Cardiac muscle cell (in vitro differentiated cells and primary cell): ENCODE results near the gene LRRC8C. TPM values are rescaled to one million over a fixed set of nuclear protein-coding genes. Genes with fewer than 3 reads are reported as not detected.
A peak's percentile ranks its signal among the peaks of the same experiment; 100 is the strongest.

Source experiments
- DNase-seq, 2 donors: peaks; one replicate each; pipeline versions ENCODE4 v3.0.0 to v3.0.0-alpha.2; 2010 to 2017; ENCODE audit warnings: low read depth in 1 of 2, low spot score in 1 of 2
- H3K27ac ChIP-seq: fragments of 200-600 bp; sonication (generic); 2 replicates; pipeline ENCODE4 v1.5.1; 2016
- H3K27me3 ChIP-seq: fragments of 200-600 bp; sonication (generic); 2 replicates; pipeline ENCODE4 v1.6.0; 2016; ENCODE audit warnings: control low read depth
- H3K36me3 ChIP-seq: fragments of 200-600 bp; sonication (generic); 2 replicates; pipeline ENCODE4 v1.5.1; 2016; ENCODE audit warnings: control low read depth
- H3K4me1 ChIP-seq: fragments of 200-600 bp; sonication (generic); 2 replicates; pipeline ENCODE4 v1.8.1; 2017; ENCODE audit warnings: low read depth, mild to moderate bottlenecking, mixed run types
- H3K4me3 ChIP-seq: fragments of 200-600 bp; sonication (generic); 2 replicates; pipeline ENCODE4 v1.5.1; 2016; ENCODE audit warnings: mild to moderate bottlenecking
- H3K9me3 ChIP-seq: fragments of 200-600 bp; sonication (generic); 2 replicates; pipeline ENCODE4 v1.5.1; 2017; ENCODE audit warnings: low read depth, mild to moderate bottlenecking, control low read depth
- polyA plus RNA-seq: library from polyadenylated mRNA; unstranded; fragments of >200 nt; fragmentation: Nextera tagmentation; extraction: Ambion mirVana; gene quantifications from 2 replicates; pipeline ENCODE4 v1.2.1, GENCODE V29; 2016
- total RNA-seq: library from RNA; depleted of rRNA; stranded (reverse); fragments of >200 nt; gene quantifications from 2 replicates; pipeline ENCODE4 v1.2.3, GENCODE V29; 2016
- TF ChIP-seq, protein P1 (sequence below): IDR thresholded peaks from 2 replicates; pipeline ENCODE4 v1.5.1; 2012; ENCODE audit warnings: low read depth, mild to moderate bottlenecking, low read length

The LRRC8C gene
- total and polyA plus RNA-seq, 2 experiments from 2014 or later: 2.3 to 4.3 TPM

DNA sequence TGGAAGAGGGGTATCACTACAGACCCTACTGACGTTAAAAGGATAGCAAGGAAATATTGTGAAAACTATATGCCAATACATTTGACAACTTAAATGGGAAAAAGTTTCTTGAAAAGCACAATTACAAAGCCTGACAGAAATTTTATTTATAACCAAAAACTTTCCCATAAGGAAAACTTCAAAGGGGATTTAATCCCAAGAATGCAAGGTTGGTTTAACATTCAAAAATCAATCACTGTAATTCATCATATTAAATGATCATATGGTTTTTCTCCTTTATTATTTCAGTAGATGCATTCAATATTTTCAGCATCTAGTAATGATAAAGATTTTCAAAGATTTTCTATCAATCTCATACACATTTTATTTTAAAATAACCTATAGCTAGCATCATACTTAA is 13.3 kb downstream of the LRRC8C start:
- Histone ChIP-seq H3K4me1 (peaks cover 9% of the 10 kb centered on the region), H3K27me3 (no peaks in the 10 kb centered on the region), H3K9me3 (no peaks in the 10 kb centered on the region), H3K36me3 (no peaks in the 10 kb centered on the region), H3K27ac (no peak overlapping the region), H3K4me3 (no peak overlapping the region)
- DNase-seq: no peak
- TF ChIP-seq, protein P1, sequence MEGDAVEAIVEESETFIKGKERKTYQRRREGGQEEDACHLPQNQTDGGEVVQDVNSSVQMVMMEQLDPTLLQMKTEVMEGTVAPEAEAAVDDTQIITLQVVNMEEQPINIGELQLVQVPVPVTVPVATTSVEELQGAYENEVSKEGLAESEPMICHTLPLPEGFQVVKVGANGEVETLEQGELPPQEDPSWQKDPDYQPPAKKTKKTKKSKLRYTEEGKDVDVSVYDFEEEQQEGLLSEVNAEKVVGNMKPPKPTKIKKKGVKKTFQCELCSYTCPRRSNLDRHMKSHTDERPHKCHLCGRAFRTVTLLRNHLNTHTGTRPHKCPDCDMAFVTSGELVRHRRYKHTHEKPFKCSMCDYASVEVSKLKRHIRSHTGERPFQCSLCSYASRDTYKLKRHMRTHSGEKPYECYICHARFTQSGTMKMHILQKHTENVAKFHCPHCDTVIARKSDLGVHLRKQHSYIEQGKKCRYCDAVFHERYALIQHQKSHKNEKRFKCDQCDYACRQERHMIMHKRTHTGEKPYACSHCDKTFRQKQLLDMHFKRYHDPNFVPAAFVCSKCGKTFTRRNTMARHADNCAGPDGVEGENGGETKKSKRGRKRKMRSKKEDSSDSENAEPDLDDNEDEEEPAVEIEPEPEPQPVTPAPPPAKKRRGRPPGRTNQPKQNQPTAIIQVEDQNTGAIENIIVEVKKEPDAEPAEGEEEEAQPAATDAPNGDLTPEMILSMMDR: no peak

DNA sequence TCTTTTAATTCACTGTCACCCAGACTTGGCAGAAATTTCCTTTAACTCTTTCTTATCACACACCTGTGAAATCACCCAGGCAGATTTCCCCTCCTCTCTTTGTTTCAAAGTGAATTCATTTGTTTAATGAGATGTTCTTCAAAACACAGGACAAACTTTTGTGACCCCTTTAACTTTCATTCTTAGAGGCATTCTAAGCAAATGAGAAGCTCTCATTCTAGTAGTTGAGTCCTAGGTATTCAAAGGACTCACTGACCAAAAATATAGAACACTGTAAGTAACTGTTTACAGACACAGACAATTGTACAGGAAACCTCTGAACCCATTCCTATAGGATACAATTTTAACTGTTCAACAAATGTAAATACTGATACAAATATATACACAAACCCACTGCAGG is 16.9 kb downstream of the LRRC8C start:
- no peak for DNase-seq
- Histone ChIP-seq H3K4me1 (peaks cover 9% of the 10 kb centered on the region), H3K9me3 (no peaks in the 10 kb centered on the region), H3K36me3 (no peaks in the 10 kb centered on the region), H3K27ac (no peak overlapping the region), H3K4me3 (no peak overlapping the region), H3K27me3 (no peaks in the 10 kb centered on the region)
- TF ChIP-seq, protein P1: no peak

DNA sequence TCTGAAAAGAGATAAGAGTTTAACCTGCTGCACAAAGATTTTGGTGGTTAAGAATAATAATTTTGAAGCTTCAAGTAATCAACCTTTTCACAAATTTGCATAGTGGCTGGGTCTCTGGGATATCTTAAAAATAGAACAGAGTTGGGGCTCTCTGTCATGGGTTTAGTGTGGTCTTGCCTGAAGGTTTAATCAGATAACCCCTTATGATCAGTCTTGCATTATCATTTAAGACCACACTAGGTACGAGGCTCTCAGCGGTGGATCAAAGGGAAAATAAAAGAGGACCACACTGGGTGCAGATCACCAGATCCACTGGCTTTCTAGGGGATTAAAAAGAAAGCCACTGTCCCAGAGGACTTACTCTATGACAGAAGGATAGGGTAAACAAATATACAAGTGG is 19.5 kb downstream of the LRRC8C start:
- Histone ChIP-seq H3K4me1 (peaks cover 9% of the 10 kb centered on the region), H3K36me3 (no peaks in the 10 kb centered on the region), H3K27me3 (no peaks in the 10 kb centered on the region), H3K4me3 (no peak overlapping the region), H3K9me3 (no peaks in the 10 kb centered on the region), H3K27ac (no peak overlapping the region)
- DNase-seq: no peak
- TF ChIP-seq, protein P1: no peak

DNA sequence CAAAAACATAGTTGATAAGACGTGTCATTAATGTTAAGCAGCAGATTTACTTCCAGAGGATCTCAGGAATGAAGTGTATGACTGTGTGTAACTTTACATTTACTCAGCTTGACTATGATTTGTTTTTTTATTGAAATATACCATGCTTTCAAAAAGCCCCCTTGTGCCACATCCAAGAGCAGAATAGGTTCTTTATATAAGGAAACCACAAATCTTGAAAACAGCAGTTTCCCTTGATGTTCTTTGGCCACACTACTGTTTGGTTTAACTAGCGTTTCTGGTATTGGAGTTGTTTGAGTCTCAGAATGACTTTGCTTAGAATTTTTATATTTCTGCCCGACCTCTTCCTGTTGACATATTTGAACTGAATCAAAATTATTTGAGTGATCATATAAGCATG is 25.0 kb downstream of the LRRC8C start:
- Histone ChIP-seq H3K27ac (no peak overlapping the region), H3K9me3 (no peaks in the 10 kb centered on the region), H3K27me3 (no peaks in the 10 kb centered on the region), H3K4me3 (no peak overlapping the region), H3K4me1 (peaks cover 17% of the 10 kb centered on the region), H3K36me3 (no peaks in the 10 kb centered on the region)
- TF ChIP-seq, protein P1: no peak
- DNase-seq: no peak

DNA sequence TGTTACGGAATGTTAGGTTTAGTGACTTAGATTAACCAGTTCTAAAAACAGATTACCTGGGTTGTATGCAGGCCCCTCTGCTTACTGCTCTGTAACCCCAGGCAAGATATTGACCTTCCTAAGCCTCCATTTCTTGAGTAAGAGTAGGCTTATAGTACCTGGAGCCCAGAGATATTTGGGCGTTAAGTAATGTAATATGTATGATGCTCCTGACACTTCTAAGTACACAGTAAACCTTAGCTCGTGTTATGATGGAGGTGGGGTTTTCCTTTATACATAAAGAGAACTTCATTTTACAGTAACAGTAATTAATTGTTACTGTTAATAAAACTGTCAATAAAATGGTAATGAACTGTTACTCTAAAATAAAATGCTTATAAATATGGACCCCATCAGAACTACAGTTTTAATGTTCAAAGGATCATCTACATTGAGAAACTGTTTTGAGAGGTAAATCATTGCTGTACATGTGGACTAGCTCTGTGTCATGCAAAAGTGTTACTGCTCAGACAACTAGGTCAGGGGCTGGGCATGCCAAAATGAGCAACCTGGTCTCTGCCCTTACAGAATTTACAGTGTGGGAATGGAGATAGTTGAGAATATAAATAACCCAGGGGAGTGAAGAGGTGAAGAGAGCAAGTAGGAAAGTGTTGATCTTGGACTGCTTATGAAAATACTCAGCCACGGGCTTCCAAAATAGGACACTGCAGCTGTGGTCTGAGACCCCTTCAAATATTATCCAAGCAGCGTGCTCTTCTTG is 26.6 kb downstream of the LRRC8C start:
- Histone ChIP-seq H3K36me3 (no peaks in the 10 kb centered on the region), H3K27ac (peak overlapping the region; percentile 85), H3K27me3 (no peaks in the 10 kb centered on the region), H3K4me1 (peaks cover 17% of the 10 kb centered on the region), H3K9me3 (no peaks in the 10 kb centered on the region), H3K4me3 (no peak overlapping the region)
- TF ChIP-seq, protein P1: no peak
- peak in 1 of 2 donors; percentile 32 for DNase-seq
